Left renal cortex interstitium (tissue), 4 donors: ENCODE results near the gene HRH1. TPM values are rescaled to one million over a fixed set of nuclear protein-coding genes. Genes with fewer than 3 reads are reported as not detected.
"Not testable (repeated sequence)": the region's sequence is repeated elsewhere in the genome, so short reads cannot be mapped to it uniquely, and the experiment has no call there.

Experiments
- DNase-seq, 4 donors: peaks; one replicate each; pipeline ENCODE4 v3.0.0-alpha.2; 2013; ENCODE audit warnings: low read depth in 4 of 4, low spot score in 2 of 4, missing footprints in 1 of 4
- polyA plus RNA-seq, 4 donors: library from polyadenylated mRNA; unstranded; fragments of 120-200 nt; gene quantifications; one replicate each; pipeline ENCODE4 v1.2.1, GENCODE V29; 2013; ENCODE audit not compliant: insufficient read length in 4 of 4

Gene HRH1
- polyA plus RNA-seq, 4 donors: 1.5 to 2.8 (median 2.1) TPM

DNA sequence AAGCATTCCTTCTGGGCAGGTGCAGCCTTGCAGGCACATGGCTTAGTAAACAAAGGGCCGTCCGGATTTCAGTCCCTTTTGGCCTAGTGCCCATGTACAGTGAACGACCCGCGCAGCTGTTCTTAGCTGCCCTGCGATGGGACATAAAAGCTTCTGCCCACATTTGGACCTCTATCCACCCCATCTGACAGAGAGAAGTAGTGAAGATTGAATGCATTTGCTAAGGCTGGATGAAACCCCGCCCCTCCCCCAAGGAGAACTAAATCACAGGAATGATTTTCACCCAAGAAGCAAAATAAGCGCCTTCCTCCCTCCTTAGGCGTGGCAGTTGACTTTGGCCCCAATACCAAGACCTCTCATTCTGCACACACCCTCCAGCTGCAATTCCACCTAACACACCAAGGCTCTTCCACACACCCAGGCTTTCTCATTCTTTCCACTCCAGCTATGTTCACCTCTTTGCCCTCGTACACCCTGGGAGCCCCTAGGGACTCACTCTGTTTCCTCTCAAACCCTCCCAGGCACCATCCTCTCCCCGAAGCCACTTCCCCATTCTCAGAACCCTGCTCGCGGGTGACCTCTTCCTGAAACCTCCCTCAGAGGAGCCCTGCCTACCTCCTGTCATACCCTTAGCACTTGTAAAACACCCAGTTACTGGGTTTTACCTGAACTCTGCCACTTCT, 14.1 kb upstream of the HRH1 start:
- DNase-seq: no peak

DNA sequence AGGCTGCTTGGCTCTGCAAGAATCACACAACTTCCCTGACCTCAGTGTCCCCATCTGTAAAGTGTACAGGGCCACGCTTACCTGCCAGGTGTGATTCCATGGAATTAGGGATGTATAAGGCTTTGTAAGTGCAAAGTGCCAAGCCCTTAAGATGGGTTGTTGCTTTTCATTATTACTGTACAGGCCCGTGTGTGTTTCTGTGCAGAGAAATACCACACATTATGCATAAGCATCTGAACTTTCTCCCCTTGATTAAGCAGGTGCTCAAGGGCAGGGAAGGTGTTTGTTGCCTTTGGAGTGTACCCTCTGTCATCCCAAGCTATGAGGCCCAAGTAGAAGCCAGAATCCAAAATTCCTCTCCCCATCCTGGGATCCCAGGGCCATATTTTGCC, 13.6 kb upstream of the HRH1 start:
- no peak for DNase-seq

DNA sequence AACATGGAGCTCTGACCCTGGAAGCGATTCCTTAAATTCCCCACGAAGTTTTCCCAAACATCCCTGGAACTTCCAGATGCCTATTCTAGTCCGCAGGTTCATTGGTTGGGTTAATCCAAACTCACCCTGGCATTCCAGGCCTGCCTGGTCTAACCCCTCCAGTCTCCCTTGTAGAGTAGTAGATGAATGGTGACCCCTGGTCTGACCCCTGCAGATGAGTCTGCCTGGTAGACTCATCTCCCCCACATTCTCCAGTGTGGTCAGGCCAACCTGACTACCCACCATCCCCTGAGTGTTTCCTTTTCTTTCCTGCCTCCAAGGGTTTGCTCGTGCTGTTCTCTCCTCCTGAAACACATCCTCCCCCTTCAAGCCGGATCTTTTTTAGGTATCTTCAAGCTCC, 10.8 kb upstream of the HRH1 start:
- no peak for DNase-seq

DNA sequence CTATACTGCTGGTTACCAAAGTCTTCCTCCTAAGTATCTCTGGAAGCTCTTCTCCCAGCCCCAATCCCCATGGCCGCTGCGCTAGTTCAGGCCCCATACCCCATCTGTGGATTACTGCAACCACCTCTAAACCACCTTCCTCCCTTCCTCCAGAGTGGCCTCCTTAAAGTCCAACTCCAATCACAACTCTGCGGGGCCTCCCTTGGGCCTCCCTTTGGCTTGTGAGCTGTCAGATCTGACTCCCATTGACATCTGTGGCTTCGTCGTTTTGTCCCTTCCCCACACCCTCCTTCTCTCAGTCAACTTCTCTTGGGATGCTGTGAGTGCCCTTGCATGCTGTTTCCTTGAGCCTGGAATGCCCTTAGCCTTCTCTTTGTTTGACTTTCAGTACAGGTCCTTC, 9.3 kb upstream of the HRH1 start:
- DNase-seq: no peak

DNA sequence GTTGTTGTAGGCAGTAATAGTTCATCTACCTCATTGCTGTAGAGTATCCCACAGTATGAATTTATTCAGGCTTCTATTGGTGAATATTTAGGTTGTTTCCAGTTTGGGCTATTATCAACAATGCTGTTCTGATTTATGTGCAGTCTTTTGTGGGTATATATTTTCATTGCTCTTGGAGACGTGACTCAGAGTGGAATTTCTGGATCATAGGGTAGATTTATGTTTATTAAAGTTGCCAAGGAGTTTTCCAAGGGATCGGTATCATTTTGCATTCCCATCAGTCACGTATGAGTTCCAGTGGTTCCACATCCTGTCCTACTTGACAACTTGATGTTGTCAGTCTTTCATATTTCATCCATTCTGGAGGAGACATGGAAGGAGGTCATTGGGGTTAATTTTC, 8.4 kb upstream of the HRH1 start:
- DNase-seq: no peak

DNA sequence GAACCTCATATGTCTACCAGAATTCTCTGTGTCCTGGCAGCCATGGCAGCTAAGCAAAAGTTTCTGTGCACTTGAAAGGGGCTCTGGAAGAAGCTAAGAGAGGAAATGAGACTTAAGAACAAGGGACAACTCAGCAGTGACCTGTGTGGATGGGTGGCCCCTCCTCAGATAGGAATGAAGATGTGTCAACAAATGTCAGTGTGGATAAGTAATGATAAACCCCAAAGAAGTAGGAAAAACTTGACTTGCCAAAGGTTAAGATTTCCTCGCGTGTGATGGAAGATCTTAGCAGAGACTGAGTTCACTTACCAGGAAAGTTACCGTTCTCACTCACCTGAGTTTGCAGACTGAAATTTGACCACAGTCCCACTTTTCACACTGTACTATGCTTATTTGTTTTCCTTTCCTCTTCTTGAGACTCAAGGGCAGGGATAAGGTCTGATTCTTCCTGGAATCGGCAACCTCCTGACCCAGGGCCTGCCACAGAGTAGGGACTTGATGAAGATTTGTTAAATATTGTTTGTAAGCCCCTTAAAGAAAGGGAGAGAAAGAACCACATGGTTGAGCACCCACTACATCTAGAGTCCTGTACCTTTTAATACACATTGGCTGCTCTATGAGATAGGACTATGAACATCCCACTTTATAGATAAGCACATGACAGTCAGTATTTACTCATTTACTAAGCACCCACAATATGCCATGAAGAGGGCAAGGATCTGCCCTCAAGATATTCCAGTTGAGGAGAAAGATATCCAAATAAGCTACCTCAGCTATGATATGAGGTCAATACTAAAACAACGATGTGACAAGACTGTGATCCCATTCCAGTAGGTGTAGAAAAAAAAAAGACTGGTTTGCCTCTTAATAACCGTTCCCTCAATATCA, 7.3 kb upstream of the HRH1 start:
- DNase-seq: no peak

DNA sequence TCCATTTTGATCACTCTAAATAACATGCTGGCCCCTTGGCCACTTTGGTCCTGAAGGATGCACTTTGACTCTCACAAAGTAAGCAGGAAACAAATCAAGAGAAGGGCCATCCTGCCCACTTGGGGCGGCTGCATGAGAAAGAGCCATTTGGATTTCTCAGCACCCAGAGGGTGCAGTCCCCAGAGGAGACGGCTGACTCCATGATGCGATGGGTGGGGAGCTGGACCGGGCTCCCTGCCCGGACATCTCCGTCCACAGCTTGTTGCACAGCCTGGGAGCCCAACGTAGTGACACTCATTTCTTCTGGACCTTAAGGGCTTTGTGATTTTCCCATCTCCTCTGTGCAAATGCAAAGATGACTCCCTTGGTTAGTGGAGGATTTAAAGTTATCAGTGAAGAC, 4.0 kb upstream of the HRH1 start:
- no peak for DNase-seq

DNA sequence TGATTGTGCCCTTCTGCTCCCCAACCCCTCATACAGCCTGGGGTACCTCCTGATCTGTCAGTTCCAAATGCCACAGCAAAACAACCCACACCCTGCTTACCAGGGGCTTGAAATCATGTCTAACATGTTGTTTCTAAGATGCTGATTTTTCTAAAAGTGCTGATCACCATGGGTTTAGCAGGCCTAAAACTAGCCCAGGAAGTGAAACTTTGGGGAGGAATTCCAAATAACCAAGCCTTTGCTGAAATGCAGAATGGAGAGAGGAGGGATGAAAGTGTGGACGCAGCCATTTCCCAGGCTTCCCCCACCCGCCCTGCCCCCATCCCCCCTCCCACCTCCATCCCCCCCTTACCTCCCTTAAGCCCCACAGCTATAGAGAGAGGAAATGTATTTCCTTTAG, 2.0 kb upstream of the HRH1 start:
- no peak for DNase-seq

DNA sequence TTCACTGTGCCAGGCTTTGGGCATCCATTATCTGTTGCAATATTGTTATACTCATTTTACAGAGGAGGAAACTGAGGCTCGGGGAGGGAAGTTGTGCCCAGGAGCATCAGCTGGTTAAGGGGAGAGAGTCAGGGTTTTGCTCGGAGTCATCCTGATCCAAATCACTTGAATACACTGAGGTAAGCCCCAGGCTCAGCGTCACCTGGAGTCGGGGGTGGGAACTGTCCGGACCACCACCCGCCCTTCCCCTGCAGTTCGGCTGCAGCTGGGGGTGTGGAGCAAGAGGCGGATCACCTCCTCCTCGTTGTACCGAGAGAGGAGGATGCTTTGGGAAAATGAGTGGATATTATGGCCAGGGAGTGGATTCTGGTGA, 646 bp downstream of the HRH1 start:
- no peak for DNase-seq

DNA sequence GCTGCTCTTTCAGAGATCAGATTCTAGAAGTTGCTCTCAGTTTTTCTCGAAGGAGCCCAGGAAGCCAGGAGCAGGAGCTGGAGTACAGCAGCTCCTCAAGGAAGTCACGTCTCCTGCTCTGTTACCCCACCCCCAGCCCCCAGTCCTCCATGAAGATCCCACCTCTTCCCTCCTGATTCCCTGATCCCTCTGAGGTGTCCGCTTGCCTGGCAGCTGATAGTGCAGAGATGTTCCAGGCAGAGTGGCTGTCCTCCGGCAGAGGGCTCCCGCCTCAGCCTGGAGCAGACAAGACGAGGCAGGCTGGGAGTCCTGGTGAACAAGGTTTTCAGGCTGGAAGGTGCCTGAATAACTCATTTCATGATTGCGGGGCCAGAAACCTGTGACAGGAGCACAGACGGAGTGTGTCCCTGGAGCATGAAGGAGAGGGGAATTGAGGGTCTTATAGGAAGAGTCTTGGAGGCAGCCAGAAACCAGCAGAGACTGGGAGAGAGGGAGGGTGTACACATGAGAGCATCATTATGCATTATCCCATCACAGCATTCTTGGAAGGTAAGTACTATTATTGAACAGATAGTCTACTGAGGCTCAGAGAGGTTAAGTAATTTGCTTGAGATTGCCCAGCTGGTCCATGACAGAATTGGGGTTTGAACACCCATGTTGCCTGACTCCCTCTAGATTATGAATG, 1.2 kb downstream of the HRH1 start:
- no peak for DNase-seq

DNA sequence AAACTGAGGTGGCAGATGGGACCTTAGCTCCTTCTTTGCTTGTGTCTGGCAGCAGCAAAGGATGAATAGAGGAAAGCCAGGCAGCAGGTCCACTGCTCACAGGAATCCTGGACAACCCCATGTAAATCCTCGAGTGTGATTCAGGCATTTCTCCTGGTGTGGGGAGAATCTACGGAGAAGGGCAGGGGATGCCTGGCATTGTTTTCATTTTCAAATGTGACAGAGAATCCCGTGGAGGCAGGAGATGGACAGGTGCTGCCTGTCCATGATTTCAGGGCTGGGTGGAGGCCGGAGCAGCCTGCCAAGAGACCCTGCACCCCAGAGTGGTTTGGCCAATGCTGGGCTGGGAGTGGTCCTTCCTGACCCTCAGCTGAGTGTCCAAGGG, 1.7 kb downstream of the HRH1 start:
- DNase-seq: no peak

DNA sequence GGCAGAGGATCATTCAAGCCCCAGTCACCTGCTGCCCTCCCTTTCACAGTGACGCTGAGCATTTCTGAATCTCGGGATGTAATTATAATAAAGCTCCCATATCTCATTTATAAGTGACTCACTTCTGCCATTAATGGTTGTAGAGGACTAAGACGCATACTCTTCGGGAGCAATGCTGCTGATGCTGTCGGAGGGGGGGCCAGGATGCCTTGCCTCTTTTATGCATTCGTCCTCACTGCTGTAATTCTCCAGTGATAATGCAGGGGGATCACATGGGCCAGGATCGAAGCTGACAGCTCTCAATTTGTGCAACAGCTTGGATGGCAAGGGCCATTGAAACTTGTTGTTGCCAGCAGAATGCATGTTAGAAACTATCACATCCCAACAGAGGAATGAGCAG, 3.1 kb downstream of the HRH1 start:
- DNase-seq: no peak

DNA sequence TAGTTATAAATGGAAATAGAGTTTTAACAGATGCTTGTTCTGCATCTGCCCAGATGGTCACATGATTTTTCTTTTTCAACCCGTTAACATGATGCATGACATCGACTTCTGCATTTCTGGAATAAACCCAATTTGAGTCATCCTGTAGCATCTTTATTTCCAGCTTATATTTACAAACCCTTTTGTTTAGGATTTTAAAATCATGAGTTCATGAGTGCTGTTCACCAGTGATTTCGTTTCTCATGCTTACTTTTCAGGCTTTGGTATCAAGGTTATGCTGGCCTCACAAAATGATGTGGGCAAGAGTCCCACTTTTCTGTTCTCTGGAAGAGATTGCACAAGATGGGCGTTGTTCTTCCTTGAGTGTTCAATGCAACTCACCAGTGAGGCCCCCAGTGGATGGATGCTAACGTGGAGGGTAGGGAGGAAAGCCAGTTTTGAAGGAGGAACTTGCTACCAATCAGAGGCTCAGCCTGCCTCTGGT, 5.2 kb downstream of the HRH1 start:
- no peak for DNase-seq

DNA sequence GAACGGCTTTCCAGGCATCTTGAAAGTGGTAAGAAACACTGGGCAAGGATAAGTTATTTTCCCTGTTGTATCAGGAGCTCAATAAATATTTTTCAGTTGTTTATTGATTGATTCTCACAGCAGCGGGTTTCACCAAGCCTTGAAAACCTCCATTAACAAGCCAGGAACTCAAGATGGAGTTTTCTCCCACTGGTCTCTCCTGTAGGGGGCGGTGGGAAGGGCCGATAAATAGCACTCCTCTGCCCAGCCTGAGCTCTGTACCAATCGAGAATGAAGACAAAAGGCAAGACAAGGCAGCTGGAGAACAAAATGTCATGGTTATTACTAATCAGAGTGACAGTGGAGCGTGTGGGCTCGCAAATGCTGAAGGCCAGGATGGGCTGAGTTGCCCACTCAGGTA, 7.4 kb downstream of the HRH1 start:
- DNase-seq: no peak

DNA sequence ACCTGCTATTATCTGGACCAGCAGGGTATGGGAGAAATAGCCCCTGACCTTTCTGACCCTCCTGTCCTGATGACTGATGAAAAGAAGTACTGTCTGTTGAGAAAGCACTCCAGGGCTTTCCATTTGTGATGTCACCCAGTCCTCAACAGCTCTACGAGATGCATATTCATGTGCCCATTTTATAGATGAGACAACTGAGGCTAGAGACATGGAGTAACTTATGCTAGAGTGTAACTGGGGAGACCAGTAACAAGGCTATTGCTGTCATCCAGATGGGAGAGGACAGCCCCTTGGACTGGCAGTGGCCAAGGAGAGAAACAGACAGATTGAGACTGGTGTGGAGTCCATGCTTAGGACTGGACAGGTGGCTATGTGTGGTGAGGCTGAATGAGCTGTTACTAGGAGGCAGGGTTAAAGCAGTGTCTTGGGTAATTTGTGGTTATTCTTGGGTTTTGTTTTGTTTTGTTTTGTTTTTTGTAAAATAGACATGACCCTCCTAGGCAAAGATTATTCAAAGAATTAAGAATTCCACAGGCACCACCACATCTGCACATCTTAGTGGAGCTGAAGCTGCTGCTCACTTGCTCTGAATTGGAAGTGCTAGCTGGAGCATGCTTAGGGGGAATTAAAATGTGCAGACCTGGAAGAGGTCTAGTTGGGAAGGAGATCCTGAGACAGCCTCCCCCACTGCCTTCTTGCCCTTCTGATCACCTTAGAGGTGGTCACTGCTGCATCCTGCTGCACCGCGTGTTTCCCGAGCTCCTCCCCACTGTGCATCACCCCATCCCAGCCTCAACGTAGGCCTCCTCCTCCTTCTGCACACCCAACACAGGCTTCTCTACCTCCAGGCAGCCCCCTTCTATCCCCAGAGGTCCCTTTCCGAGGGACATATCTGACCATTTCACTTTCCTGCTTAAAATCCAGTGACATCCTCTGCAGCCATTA, 8.4 kb downstream of the HRH1 start:
- no peak for DNase-seq

DNA sequence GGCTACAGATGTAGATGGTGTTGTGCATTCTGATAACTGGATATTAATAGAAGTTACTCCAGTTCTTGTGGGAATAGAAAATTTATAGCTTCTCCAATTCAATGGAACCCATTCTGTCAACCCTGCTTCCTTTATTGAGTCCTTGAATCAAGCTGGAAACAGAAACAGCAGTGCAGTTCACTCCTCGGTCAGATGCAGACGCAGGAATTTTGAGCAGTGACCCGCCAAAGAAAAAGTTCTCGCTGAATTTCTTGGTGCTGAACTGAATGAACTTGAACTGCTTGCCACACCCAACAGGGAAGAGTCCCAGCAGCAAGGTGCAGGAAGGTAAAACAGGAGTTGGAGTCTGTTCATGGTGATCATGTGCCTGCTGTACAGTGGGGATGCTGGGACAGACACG, 10.3 kb downstream of the HRH1 start:
- DNase-seq: no peak

DNA sequence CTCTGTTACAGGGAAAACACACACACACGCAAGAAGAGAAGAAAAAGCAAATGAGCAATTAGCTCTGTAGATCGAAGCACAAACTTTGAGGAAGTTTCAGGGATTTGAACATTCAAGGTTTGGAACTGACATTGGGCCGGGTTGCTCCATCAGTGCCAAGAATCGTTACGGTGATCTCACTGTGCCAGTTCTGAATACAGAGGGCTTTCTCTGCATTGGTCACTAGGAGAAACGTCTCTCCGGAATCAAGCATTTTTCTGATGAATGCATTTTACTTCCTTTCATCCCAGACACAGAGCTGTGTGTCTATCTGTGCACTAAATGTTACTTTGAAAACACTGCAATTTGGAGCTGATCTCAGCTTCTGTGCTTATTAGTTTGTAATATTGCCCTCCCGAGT, 11.2 kb downstream of the HRH1 start:
- DNase-seq: no peak

DNA sequence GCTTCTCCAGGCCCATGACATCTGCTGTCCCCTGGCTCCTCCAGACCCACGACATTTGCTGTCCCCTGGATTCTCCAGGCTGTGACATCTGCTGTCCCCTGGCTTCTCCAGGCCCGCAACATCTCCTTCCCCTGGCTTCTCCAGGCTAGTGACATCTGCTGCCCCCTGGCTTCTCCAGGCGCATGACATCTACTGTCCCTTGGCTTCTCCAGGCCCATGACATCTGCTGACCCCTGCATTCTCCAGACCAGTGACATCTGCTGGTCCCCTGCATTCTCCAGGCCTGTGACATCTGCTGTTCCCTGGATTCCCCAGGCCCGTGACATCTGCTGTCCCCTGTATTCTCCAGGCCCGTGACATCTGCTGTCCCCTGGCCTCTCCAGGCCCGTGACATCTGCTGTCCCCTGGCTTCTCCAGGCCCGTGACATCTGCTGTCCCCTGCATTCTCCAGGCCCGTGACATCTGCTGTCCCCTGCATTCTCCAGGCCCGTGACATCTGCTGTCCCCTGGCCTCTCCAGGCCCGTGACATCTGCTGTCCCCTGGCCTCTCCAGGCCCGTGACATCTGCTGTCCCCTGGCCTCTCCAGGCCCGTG, 12.6 kb downstream of the HRH1 start:
- not testable (repeated sequence) for DNase-seq

DNA sequence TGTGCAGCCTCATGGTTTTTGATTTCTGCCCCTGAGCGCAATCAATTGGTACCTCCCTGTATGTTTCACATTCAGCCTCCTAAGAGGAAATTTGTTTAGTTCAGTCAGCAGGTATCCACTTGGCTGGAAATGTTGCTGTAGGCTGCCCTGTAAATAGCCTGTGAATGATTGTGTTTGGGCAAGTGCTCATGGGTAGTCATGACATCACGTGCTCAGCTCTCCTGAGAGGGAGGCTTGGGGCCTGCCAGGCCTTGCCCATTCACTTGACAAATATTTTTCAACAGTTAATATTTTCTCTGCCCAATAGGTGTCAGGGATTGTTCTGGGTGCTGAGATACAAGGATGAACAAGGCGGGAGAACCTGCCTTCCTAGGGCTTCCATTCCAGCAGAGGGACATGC, 13.3 kb downstream of the HRH1 start:
- DNase-seq: no peak

DNA sequence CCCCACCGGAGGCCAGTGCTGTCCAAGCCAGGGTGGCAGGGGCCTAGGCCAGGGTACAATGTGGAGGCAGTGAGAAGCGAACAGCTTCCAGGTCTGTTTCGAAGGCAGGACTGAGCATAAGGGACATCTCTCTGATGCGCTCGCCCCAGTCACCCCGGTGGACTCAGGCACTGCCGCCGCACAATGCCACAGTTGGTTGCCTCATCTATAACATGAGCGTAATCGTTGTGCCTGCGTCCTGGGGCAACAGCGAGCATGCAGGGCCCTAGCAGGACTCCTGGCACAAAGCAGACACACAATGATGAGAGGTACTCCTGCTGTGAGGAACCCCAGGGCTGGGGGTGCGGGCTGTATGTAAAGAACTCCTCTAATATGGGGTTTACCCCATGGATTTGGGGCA, 14.1 kb downstream of the HRH1 start:
- DNase-seq: no peak
